Upper lobe of left lung (tissue), 6 donors: ENCODE measurements around the gene CES2. TPM values are rescaled to one million over a fixed set of nuclear protein-coding genes. Genes with fewer than 3 reads are reported as not detected.

Source experiments
- ATAC-seq, 2 donors: fragments of 200-7000 bp; cut with Tn5 transposase; one replicate each; pipeline ENCODE4 v1.9.1; 2022; ENCODE audit warnings: mild to moderate bottlenecking in 2 of 2, moderate library complexity in 2 of 2; ENCODE audit not compliant: low FRiP score in 2 of 2
- DNase-seq, 2 donors: peaks; one replicate each; pipeline ENCODE4 v3.0.0-alpha.2; 2019 to 2020
- H3K27ac ChIP-seq, 4 donors: fragments of 200-600 bp; sonication (generic); one replicate each; pipeline ENCODE4 v1.5.1; 2016 to 2019
- H3K27me3 ChIP-seq, 4 donors: fragments of 200-600 bp; sonication (generic); one replicate each; pipeline ENCODE4 v1.5.1; 2017 to 2019
- H3K36me3 ChIP-seq, 4 donors: fragments of 200-600 bp; sonication (generic); one replicate each; pipeline ENCODE4 v1.5.1; 2016 to 2019
- H3K4me1 ChIP-seq, 4 donors: fragments of 200-600 bp; sonication (generic); one replicate each; pipeline ENCODE4 v1.5.1; 2018 to 2019
- H3K4me3 ChIP-seq, 4 donors: fragments of 200-600 bp; sonication (generic); one replicate each; pipeline ENCODE4 v1.5.1; 2017 to 2019; ENCODE audit warnings: mild to moderate bottlenecking in 2 of 4, moderate library complexity in 1 of 4
- H3K9me3 ChIP-seq, 4 donors: fragments of 200-600 bp; sonication (generic); one replicate each; pipeline ENCODE4 v1.5.1; 2018 to 2019
- CTCF ChIP-seq, 6 experiments: fragments of 450-650 bp in 4 of 6; fragments of 200-600 bp in 2 of 6; sonication (generic) in 2 of 6; IDR thresholded peaks; one replicate each; pipeline ENCODE4 v1.5.1; 2016 to 2019; ENCODE audit warnings: antibody characterized with exemption in 6 of 6
- EP300 ChIP-seq, 4 donors: sonication (generic); formaldehyde crosslinking; IDR thresholded peaks; one replicate each; pipeline ENCODE4 v1.5.1; 2017; ENCODE audit warnings: antibody characterized with exemption in 4 of 4, control low read depth in 2 of 4
- POLR2A ChIP-seq, 4 donors: fragments of 450-650 bp; IDR thresholded peaks; one replicate each; pipeline ENCODE4 v1.5.1; 2016 to 2017; ENCODE audit warnings: antibody characterized with exemption in 4 of 4, mild to moderate bottlenecking in 2 of 4
- POLR2AphosphoS5 ChIP-seq, 2 donors: sonication (generic); formaldehyde crosslinking; IDR thresholded peaks; one replicate each; pipeline ENCODE4 v1.5.1; 2017; ENCODE audit warnings: antibody characterized with exemption in 2 of 2
- WGBS, 2 donors: methylation state at CpG; one replicate each; pipeline ENCODE4 v1.1.5; 2017 to 2018; 5-methylcytosine and 5-hydroxymethylcytosine counted together
- total RNA-seq, 6 donors: library from RNA; depleted of rRNA in 4 of 6; stranded (reverse); fragments of >200 nt in 4 of 6; gene quantifications; one replicate each; pipeline versions ENCODE4 v1.1.0 to v1.2.1, GENCODE V29; 2016 to 2021
- donor health status: DM: no; HTN: no; CAD: no; lungs with moderate emphysema.
- donor health status: DM: no; HTN: yes; CAD: no; lungs with severe emphysema.

The CES2 gene
- total RNA-seq, 6 donors from 2014 or later: 32.2 to 76.1 (median 46.5) TPM

GRCh38 chr16:66902648-66903543, 32.4 kb upstream of the CES2 start:
- Histone ChIP-seq H3K9me3 (no peaks in the 10 kb centered on the region), H3K27me3 (no peaks in the 10 kb centered on the region), H3K4me1 (peaks cover 36 to 43% (median 40%) of the 10 kb centered on the region in 4 donors), H3K27ac (peak overlapping the region; percentile 27 to 67 (median 60)), H3K36me3 (no peaks in the 10 kb centered on the region), H3K4me3 (no peak overlapping the region)
- ATAC-seq: no peak
- no peak for DNase-seq
- WGBS, 2 donors: 63 to 65% methylated on average over 7 to 13 of the region's 14 CpGs
- peak in 1 of 4 donors; percentile 27 for TF ChIP-seq EP300 (IDR thresholded peaks at IDR 0.05)
- TF ChIP-seq CTCF (IDR thresholded peaks at IDR 0.05): no peak
- no peak for TF ChIP-seq POLR2AphosphoS5 (IDR thresholded peaks at IDR 0.05)

GRCh38 chr16:66903544-66904427, 31.5 kb upstream of the CES2 start:
- WGBS, 2 donors: 77 to 83% methylated on average over 6 to 11 of the region's 11 CpGs
- ATAC-seq (no peak), DNase-seq (no peak)
- no peak for TF ChIP-seq EP300 (IDR thresholded peaks at IDR 0.05)
- TF ChIP-seq POLR2AphosphoS5 (IDR thresholded peaks at IDR 0.05): no peak
- no peak for TF ChIP-seq CTCF (IDR thresholded peaks at IDR 0.05)
- TF ChIP-seq POLR2A (IDR thresholded peaks at IDR 0.05): no peak
- Histone ChIP-seq H3K27me3 (no peaks in the 10 kb centered on the region), H3K9me3 (no peaks in the 10 kb centered on the region), H3K36me3 (no peaks in the 10 kb centered on the region), H3K4me1 (peaks cover 36 to 39% (median 38%) of the 10 kb centered on the region in 4 donors), H3K4me3 (no peak overlapping the region), H3K27ac (peak overlapping the region; percentile 27 to 67 (median 60))

GRCh38 chr16:66904428-66904845, 30.9 kb upstream of the CES2 start:
- no peaks in the 10 kb centered on the region for H3K36me3 ChIP-seq
- 92 to 98% methylated on average over 12 to 13 of the region's 13 CpGs for WGBS, 2 donors
- TF ChIP-seq EP300 (IDR thresholded peaks at IDR 0.05): no peak
- TF ChIP-seq CTCF (IDR thresholded peaks at IDR 0.05): no peak
- no peak for TF ChIP-seq POLR2AphosphoS5 (IDR thresholded peaks at IDR 0.05)
- H3K4me3 ChIP-seq: no peak overlapping the region
- DNase-seq: no peak
- H3K9me3 ChIP-seq: no peaks in the 10 kb centered on the region
- H3K4me1 ChIP-seq: peaks cover 31 to 35% (median 32%) of the 10 kb centered on the region in 4 donors
- peak overlapping the region; percentile 27 to 67 (median 60) for H3K27ac ChIP-seq
- ATAC-seq: no peak
- H3K27me3 ChIP-seq: no peaks in the 10 kb centered on the region

- Histone ChIP-seq H3K4me3 (no peak overlapping the region), H3K27me3 (no peaks in the 10 kb centered on the region), H3K36me3 (no peaks in the 10 kb centered on the region), H3K4me1 (peaks cover 25 to 29% (median 26%) of the 10 kb centered on the region in 4 donors), H3K27ac (peak overlapping the region in 3 of 4 donors; percentile 57 to 60 (median 59)), H3K9me3 (no peaks in the 10 kb centered on the region)
- ATAC-seq (no peak), DNase-seq (no peak)
- WGBS, 2 donors: 53 to 61% methylated on average over 7 to 16 of the region's 16 CpGs
- TF ChIP-seq CTCF (IDR thresholded peaks at IDR 0.05) (no peak), POLR2AphosphoS5 (IDR thresholded peaks at IDR 0.05) (no peak), EP300 (IDR thresholded peaks at IDR 0.05) (no peak), POLR2A (IDR thresholded peaks at IDR 0.05) (no peak)
These were observed 30.3 kb upstream of the CES2 start for GRCh38 chr16:66904846-66905632.
